Measurements from ENCODE around the gene MANF. TPM values are rescaled to one million over a fixed set of nuclear protein-coding genes. Genes with fewer than 3 reads are reported as not detected.

Gene MANF
- total and polyA plus RNA-seq, 2 of the 4 experiments (the other 2 are of a cell fraction): 65.4 to 122 TPM

DNA sequence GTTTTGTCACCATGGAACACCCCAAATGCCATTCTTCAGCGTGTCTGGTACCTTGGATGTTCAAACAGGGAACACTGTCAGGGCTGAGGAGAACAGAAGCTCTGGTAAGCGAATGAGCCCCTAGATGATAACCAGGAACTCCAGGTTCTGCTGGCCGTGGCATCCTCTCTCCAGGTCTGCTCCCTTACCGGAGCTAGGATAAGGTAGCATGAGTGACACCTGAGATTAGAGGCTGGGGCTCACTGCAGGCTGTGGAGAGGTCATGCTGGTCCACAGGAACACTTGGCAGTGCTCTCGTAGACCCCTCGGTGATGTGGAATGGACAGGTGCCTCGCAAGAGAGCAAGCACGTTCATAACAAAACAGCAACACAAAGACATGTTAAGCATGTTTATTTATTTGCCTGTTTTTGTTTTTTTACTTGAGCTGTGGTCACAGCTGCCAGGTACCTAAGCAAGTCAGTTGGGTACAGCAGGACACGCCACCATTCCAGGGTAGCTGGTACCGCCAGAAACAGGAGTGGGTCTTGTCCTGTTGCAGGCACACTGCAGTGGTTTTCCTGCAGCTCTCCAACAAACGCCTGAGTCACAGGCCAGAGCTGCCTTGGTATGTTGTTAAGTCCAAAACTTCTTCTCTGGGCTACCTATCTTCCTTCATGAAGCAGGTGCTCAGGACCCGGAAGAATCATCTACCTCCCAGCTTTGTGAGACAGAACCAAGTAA lies 10.6 kb downstream of the MANF start:
- Histone ChIP-seq H3K4me2 (ENCODE audit: low read depth, low read length) (no peak overlapping the region), H2AK9ac (replicated peaks; ENCODE audit: low read depth, low read length, poor library complexity) (no peak overlapping the region), H3K23ac (ENCODE audit: low read depth, low read length) (no peak overlapping the region), H4K8ac (ENCODE audit: low read depth in 2 of 2, low read length in 2 of 2) (no peak overlapping the region), H2AFZ (replicated peaks; ENCODE audit: low read length, poor library complexity) (no peak overlapping the region), H2AK5ac (ENCODE audit: low read depth, low read length) (no peak overlapping the region), H2BK120ac (ENCODE audit: low read depth, low read length) (no peak overlapping the region), H3K27me3 (ENCODE audit: control insufficient read depth, insufficient read depth, low read length) (no peaks in the 10 kb centered on the region), H3K4me1 (ENCODE audit: control insufficient read depth, insufficient read depth, low read length) (peaks cover 25% of the 10 kb centered on the region), H3K27ac (ENCODE audit: insufficient read depth, low read length) (no peak overlapping the region), H2BK15ac (ENCODE audit: low read depth, low read length) (no peak overlapping the region), H3K4me3 (ENCODE audit: insufficient read depth, low read depth, low read length) (no peak overlapping the region), H3K18ac (ENCODE audit: low read depth, low read length) (no peak overlapping the region), H4K5ac (ENCODE audit: low read depth, low read length) (no peak overlapping the region), H4K91ac (ENCODE audit: insufficient read depth, low read depth, low read length) (no peak overlapping the region), H3K14ac (replicated peaks; ENCODE audit: low read depth, low read length) (no peak overlapping the region), H2BK5ac (ENCODE audit: low read depth, low read length, poor library complexity, severe bottlenecking) (no peak overlapping the region), H3K9me3 (ENCODE audit: control insufficient read depth, insufficient read depth, low read length) (no peaks in the 10 kb centered on the region), H3K4ac (ENCODE audit: low read depth, low read length) (no peak overlapping the region), H2BK20ac (ENCODE audit: low read depth, low read length) (no peak overlapping the region), H3K36me3 (ENCODE audit: control insufficient read depth, insufficient read depth, low read length) (peaks cover 56% of the 10 kb centered on the region), H3K9me1 (ENCODE audit: insufficient read depth, low read length) (peaks cover 19% of the 10 kb centered on the region), H3K56ac (ENCODE audit: extremely low read depth, insufficient read depth, low read length) (no peak overlapping the region), H3K79me1 (ENCODE audit: low read depth in 1 of 2, low read length in 2 of 2) (peaks cover 14 to 54% of the 10 kb centered on the region in 2 experiments; a peak in 3 of 4 replicates), H4K20me1 (ENCODE audit: insufficient read depth, low read length) (peaks cover 48% of the 10 kb centered on the region), H3K9ac (ENCODE audit: low read depth, low read length) (no peak overlapping the region)
- dilution Hi-C loops (cut with HindIII; ENCODE audit: low sequenced_read_pairs, unreplicated experiment) (no loop called here), in situ Hi-C loops (cut with MboI; ENCODE audit: low sequenced_read_pairs) (loop anchor here (25.0 kb wide), 2 partner anchors 542 to 1058 kb away; partner anchors contain the start of genes PARP3, RASSF1, RRP9 and TUSC2), intact Hi-C loops (cut with micrococcal nuclease) (no loop called here)
- ChIA-PET CTCF (no interaction called here), POLR2A (ENCODE audit: unreplicated experiment) (no interaction called here)
- DNase-seq (peak; percentile 15), ATAC-seq (ENCODE audit: low read depth) (no peak)
- 100% methylated on average over 2 of the region's 12 CpGs; no CpG with 5 or more reads in 1 of the 2 experiments for WGBS, 2 experiments (ENCODE audit: extremely low coverage in 2 of 2, insufficient read length in 1 of 2)
- TF ChIP-seq SMC3 (IDR thresholded peaks at IDR 0.05; ENCODE audit: low read depth, low read length): no peak
- TF ChIP-seq FOS (IDR thresholded peaks at IDR 0.05; ENCODE audit: low read depth, low read length): no peak
- TF ChIP-seq MXI1 (IDR thresholded peaks at IDR 0.05; ENCODE audit: borderline replicate concordance, low read depth, low read length): no peak
- no TSS peak for BruUV-seq (replicated peaks)

All from IMR-90 (cell line).